DMS 273 (cell line): ENCODE data around the gene IL34.
"Not testable (repeated sequence)": the region's sequence is repeated elsewhere in the genome, so short reads cannot be mapped to it uniquely, and the experiment has no call there.

ENCODE experiments used
- DNase-seq: peaks from one replicate; lab custom pipeline; 2025; ENCODE audit not compliant: unreplicated experiment; lab: John Stamatoyannopoulos, UW

Gene IL34

GRCh38 chr16:70646260-70647241 lies at the start of gene IL34:
Gene IL34 (plus strand): TSS chr16:70646559. CDS start chr16:70646948, 389 bp downstream.
- DNase-seq = peak; percentile 63

- DNase-seq = no peak
These were observed 49.1 kb upstream of the IL34 start for GRCh38 chr16:70597135-70597835.

DNA sequence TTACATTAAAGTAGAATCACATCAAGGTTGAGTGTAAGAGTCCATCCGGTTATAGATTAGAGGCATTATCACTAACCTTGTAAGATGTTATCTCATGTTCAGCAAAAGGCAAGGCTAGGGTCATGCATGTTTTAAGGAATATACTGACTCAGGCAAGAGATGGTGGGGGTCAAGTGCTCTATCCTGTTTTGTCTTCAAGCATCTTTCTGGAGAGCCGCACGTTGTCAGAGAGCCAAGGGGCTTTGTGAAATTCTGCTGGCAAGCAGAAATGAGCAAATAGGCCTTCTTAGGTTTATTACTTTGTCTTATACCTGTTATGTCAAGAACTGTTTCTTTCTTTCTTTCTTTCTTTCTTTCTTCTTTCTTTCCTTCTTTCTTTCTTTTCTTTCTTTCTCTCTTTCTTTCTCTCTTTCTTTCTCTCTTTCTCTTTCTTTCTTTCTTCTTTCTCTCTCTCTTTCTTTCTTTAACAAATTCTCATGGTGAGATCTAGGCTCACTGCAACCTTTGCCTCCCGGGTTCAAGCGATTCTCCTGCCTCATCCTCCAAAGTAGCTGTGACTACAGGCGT lies 47.3 kb upstream of the IL34 start:
- DNase-seq = no peak

GRCh38 chr16:70600730-70601129 lies 45.6 kb upstream of the IL34 start:
- no peak for DNase-seq

DNA sequence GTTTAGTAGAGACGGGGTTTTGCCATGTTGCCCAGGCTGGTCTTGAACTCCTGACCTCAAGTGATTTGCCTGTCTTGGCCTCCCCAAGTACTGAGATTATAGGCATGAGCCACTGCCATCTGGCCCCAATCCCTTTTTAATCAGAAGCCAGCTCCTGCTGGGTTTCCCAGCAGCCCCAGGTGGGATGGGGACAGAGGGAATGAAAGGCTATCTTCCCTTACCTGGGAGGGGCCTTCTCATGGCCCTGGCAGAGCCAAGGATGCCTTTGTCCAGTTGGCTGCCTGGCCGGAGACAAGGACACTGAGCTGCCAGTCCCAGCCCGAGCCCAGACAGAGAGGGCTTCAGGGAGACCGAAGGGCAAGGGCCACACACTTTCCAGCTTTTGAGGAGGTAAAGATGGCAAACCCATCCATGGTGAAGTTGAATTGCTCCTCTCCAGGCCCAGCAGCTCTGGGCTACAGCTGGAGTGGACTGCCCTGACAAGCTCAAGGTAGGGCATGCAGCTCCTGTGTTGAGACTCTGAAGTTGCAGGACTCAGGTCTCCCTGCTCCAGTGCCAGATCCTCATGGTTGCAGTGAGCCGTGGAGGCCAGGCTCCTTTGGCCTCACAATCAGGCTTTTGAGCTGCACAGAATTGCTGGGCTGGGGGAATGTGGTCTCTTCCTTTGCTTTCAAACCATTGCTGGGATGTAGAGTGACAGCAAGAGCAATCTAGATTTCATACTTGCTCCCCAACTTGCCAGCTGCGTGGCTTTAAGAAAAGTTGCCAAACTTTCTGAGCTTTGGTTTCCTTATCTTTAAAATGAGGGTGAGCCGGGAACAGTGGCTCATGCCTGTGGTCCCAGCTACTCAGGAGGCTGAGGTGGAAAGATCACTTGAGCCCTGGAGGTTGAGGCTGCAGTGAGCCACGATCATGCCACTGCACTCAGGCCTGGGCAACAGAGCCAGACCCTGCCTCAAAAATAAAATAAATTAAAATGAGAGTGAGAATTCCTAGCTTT lies 44.5 kb upstream of the IL34 start:
- no peak for DNase-seq

DNA sequence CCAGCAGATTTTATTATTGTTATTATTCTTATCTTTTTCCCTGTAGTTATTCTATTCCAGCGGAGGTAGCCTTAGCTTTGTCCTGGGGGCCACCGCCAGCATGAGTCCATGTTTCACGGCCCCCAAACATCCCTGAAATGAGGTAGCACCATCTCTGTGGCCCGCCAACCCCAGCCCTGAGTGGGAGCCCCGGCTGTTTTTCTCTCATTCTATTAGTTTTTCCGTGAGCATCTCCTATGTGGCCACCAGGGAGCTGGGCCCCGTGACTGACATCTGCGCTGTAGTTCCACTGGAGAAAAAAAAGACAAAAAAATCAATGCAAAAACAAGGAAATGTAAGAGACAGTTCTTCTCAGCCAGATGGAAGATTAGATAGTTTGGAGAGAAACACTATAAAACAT lies 43.5 kb upstream of the IL34 start:
- DNase-seq = no peak

DNA sequence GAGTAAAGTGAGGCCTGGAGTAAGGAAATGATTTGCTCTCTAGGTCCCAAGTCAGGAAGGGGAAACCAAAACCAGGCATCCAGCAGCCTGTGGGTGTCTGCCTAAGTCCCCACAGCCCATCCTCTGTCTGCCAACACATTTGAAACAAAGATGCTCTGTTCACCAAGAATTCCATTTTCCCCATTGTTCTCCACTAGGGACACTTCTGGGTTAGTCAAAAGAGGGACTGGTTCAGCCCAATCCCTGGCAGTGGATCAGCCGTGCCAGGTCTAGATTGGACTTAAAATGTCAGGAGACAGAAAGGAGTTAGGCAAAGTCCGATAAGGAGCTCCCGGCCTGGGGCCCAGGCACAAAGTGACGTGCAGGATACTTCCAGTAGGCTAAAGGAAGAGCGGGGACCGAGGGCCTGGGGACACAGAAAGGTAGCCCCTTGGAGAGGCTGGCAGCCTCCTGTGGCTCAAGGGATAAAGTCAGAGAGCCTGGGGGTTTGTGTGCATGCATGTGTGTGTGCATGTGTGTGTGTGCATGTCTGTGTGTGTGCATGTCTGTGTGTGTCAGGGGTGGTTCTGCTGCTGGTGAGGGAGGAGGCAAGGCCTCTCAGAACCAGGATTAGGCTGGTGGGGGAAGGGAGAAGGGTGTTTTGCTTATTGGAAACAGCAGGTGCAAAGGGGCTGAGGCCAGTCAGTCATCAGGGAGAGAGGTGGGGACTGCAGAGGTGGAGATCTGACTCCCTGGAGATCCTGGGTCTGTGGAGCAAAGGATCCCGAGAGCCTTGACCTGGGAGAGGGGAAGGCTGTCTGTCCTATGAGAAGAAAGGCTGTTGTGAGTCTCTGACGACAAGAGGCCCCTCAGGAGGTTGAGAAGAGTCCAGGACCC lies 41.7 kb upstream of the IL34 start:
- no peak for DNase-seq

DNA sequence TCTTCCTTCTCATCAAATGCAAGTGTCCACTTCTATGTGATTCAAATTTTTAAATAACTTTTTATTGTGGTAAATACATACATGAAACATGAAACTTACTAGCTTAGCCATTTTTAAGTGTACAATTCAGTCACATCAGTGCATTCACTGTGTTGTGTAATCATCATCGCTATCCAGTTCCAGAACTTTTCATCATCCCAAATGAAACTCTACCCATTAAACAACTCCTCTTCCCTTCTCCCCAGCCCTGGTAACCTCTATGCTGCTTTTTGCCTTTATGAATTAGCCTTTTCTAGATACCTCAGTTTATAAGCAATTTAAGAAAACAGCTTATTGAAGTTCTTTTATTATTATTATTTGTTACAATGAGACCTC lies 41.1 kb upstream of the IL34 start:
- no peak for DNase-seq

DNA sequence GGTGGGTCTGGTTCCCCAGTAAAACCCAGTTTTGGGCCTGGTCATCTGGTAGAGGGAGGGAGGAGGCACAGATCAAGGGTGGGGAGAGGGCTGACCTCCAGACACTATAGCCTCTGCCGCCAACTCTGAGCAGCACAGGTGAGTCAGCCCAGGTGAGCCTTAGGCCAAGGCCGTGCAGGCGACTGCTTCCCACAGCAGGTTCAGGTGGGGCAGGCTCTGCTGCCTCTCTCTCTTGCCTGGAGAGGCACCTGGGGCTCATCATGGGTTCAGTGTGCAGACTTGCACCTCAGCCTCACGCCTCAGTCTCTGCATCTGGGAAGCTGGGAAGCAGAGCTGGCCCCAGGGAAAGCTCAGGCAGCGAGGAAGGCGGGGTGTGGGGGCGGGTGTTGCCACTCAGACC lies 37.8 kb upstream of the IL34 start:
- DNase-seq = no peak

GRCh38 chr16:70610273-70611223 lies 35.8 kb upstream of the IL34 start:
- DNase-seq = no peak

- DNase-seq = no peak
These were observed 35.1 kb upstream of the IL34 start for GRCh38 chr16:70611224-70611598.

DNA sequence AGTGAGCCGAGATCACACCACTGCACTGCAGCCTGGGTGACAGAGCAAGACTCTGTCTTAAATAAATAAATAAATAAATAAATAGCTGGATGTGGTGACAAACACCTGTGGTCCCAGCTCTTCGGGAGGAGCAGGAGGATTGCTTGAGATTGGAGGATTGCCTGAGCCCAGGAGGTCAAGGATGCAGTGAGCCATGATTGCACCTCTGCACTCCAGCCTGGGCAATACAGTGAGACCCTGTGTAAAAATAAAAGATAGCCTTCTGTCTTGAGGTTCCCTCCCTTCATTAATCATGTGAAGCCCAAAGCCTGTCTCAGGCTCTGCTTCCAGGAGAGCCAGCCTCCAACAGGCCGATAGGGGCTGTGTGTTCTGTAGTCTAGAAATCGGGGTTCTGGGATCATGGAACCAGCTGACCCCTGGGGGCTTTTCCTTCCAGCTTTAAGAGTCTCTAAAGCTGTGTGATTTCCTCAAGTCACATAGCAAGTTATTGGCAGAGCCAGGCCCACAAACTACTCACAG lies 34.5 kb upstream of the IL34 start:
- DNase-seq = no peak

- no peak for DNase-seq
These were observed 33.4 kb upstream of the IL34 start for GRCh38 chr16:70612931-70613330.

- no peak for DNase-seq
These were observed 32.0 kb upstream of the IL34 start for GRCh38 chr16:70614208-70614951.

DNA sequence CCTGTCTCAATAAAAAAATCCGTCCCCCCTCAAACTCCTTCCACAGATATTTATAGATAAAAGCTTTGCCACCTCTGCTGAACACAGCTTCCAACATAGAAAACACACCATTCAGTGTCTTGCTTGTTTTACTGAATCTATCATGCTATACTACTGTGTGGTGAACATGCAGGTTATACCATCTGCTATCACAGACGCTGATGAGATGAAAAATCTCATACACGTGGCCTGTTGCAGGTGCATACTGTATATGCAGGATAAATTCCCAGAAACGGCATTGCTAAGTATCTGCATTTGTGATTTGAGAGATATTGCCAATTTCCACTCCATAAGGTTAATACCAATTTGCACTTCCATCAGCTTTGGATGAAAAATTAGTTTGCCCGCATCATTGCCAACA lies 30.4 kb upstream of the IL34 start:
- no peak for DNase-seq

- not testable (repeated sequence) for DNase-seq
These were observed 24.5 kb upstream of the IL34 start for GRCh38 chr16:70621864-70622263.

GRCh38 chr16:70627696-70628095 lies 18.7 kb upstream of the IL34 start:
- no peak for DNase-seq
